Pericardium fibroblast (primary cell): ENCODE measurements around the gene OLR1. TPM values are rescaled to one million over a fixed set of nuclear protein-coding genes. Genes with fewer than 3 reads are reported as not detected.

Experiments used
- total RNA-seq: library from RNA; depleted of rRNA; stranded (reverse); fragments of >200 nt; gene quantifications from 2 replicates; pipeline ENCODE4 v1.2.3, GENCODE V29; 2015

The OLR1 gene
- 3.2 and 5.1 TPM in 2 replicates for total RNA-seq

GRCh38 chr12:10171973-10172728 is at the start of gene OLR1:
OLR1 (minus strand) TSS chr12:10172132; CDS start chr12:10172077, 55 bp downstream.

GRCh38 chr12:10212739-10213131 is 40.8 kb upstream of the OLR1 start, which contains the start of gene GABARAPL1:
GABARAPL1 (plus strand) TSS chr12:10212877; CDS start chr12:10213130, 253 bp downstream.

GRCh38 chr12:10178821-10179220 is 6.9 kb upstream of the OLR1 start, which contains the start of gene TMEM52B:
TMEM52B (plus strand) TSS chr12:10179032; CDS start chr12:10179575, 543 bp downstream.

GRCh38 chr12:10130042-10130441 is 41.9 kb downstream of the OLR1 start, which contains the start of gene CLEC7A:
CLEC7A (minus strand) TSS chr12:10130199; CDS start chr12:10130082, 117 bp downstream.

Other genes starting within 250 kb of the OLR1 start
- gene CLEC2A, start 239.8 kb downstream of the OLR1 start, total RNA-seq, result not detected in 2 replicates
- not detected in 2 replicates for gene CLEC12A, start 200.7 kb downstream of the OLR1 start, total RNA-seq
- not detected in 2 replicates for gene CLEC1B, start 173.0 kb downstream of the OLR1 start, total RNA-seq
- gene CLEC12B, start 161.5 kb downstream of the OLR1 start, total RNA-seq, result not detected in 2 replicates
- not detected in 2 replicates for gene CLEC9A, start 141.4 kb downstream of the OLR1 start, total RNA-seq
- 0.09 and 0.23 TPM in 2 replicates for gene CLEC1A, start 73.1 kb downstream of the OLR1 start, total RNA-seq
- gene CLEC7A, start 41.9 kb downstream of the OLR1 start, total RNA-seq, result not detected in 2 replicates
- 0.17 and 0.82 TPM in 2 replicates for gene TMEM52B, start 6.9 kb upstream of the OLR1 start, total RNA-seq
- gene GABARAPL1, start 40.7 kb upstream of the OLR1 start, total RNA-seq, result 45.0 and 48.0 TPM in 2 replicates
- gene KLRD1, start 135.7 kb upstream of the OLR1 start, total RNA-seq, result not detected in 2 replicates
- not detected in 2 replicates for gene KLRK1, start 217.9 kb upstream of the OLR1 start, total RNA-seq
- not detected in 2 replicates for gene KLRC4, start 237.6 kb upstream of the OLR1 start, total RNA-seq
- not detected in 2 replicates for gene KLRC3, start 248.5 kb upstream of the OLR1 start, total RNA-seq